IPS DF 4.7 (cell line): ENCODE data around the gene ICOS.

ENCODE experiments used
- DNase-seq: peaks from one replicate; pipeline ENCODE4 v3.0.0-alpha.2; 2013; ENCODE audit warnings: low spot score; ENCODE audit errors: extremely low read depth

Gene ICOS, protein sequence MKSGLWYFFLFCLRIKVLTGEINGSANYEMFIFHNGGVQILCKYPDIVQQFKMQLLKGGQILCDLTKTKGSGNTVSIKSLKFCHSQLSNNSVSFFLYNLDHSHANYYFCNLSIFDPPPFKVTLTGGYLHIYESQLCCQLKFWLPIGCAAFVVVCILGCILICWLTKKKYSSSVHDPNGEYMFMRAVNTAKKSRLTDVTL

DNA sequence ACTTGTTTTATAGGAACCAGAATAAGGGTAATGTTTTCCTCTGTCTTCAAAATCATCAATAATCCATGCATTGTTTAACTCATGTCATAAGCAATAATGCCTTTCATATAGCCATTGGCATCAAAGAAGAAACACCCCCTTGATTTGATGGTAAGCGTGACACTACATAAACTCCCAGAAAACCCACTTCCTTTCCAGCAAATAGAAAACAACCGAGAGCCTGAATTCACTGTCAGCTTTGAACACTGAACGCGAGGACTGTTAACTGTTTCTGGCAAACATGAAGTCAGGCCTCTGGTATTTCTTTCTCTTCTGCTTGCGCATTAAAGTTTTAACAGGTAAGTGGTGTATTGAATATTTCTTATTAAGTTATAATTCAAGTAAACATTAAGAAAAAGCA, at the start of gene ICOS:
Gene ICOS, plus strand, starts transcription at position 229 of the 400 bp plus-strand sequence. Its CDS starts 52 bp downstream, at position 281.
- no peak for DNase-seq

DNA sequence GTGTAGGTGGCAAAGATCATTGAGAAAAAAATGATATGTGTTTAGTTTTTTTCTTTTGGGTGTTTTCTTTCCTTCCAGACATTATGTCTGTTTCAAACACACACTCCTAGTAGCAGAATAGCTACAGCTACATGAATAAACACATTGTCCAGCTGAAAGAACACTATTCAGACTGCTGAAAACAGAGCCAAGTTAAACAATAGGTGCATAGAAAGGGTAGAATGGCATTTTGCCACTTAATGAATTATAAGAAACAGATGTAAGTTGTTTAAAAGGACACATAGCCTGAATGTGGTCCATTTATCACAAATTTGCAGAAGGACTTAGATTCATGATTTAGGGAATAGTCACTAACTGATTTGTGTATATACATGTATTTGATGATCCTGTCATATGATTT, 48.9 kb upstream of the ICOS start:
- no peak for DNase-seq

DNA sequence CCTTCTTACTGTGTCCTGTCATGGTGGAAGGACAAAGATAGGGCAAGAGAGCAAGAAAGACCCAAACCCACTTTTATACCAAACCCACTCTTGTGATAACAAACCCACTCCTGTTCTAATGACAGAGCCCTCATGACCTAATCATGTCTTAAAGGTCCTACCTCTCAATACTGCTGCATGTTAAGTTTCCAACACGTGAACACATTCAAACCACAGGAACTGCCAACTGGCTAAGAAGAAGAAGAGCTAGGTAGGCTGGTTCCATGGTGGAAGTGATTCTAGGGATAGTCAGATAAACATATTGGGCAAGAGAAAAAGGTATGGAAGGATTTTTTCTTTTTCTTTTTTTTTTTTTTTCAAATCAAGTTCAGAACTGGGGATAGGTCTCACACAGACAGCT, 47.0 kb upstream of the ICOS start:
- DNase-seq = no peak

DNA sequence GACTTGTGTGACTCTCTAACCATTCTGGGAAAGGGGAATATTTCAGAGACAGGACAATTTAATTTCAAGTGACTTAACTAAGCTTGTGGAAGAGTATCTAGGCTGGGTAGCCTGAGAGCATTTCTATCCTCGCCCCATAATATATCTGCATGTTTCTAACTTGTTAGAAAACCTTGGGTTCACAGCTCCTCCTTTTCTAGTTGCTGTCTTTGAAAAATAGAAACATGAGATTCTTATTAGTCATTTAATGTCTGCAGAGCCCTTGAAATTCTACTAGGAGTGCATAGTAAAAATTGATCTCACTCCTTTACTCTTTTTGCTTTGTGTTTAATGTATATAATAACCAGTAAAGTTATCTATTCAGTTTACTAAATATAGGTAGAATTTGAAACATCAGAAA, 46.6 kb upstream of the ICOS start:
- no peak for DNase-seq

DNA sequence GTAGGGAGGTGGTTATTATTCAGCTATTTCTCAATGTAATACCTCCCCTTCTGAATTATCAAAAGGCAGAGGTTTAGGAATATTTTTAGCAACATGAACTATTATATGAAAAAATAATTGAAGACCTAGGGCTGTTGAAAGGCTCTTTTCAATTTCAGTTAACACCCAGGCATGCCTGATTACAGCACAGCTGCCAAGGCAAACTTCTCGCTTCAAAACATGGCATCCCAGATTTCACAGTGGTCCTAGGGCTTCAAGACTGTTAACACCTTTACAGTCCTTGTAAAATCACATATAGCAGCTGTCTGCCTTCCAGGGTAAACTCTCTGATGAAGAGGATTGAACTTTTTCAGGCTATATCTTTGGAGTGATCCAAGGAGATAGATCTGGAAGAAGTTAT, 45.8 kb upstream of the ICOS start:
- no peak for DNase-seq

DNA sequence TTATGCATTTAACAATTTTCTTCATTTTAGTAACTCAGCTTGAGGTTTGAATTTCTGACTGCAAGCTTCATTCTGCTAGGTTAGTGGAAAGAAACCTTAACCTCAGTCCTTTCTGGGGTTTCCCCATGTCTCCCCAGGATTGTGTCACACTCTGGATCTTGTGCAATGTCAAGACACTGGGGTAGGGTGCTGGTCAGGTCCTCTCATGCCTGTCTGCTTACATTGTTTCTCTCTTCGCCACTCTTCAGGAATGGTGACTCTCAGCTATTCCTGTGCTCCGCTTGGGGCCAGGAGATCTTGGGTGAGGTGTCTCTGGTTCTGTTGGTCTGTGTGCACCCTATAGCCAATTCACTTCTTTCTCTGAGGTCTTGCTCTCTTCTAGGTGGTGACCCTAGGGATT, 45.1 kb upstream of the ICOS start:
- DNase-seq = no peak

DNA sequence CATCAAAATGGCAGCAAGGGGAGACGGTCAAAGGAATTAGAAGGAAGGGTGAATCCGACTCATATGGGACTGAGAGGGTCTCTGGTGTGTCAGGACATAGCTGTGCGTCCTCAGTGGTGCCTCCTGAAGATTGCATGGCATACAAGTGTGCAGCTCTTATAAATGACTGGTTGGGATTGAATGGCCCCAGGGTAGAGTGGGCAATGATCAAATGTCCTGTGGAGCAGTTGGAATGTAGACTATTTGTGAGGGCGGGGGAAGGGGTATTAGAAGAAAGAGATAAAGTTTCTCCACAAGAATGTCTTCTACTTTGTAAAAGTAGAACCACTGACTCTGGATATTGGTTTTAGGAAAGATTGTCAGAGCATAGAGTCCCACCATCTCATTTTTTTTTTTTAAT, 44.4 kb upstream of the ICOS start:
- no peak for DNase-seq

DNA sequence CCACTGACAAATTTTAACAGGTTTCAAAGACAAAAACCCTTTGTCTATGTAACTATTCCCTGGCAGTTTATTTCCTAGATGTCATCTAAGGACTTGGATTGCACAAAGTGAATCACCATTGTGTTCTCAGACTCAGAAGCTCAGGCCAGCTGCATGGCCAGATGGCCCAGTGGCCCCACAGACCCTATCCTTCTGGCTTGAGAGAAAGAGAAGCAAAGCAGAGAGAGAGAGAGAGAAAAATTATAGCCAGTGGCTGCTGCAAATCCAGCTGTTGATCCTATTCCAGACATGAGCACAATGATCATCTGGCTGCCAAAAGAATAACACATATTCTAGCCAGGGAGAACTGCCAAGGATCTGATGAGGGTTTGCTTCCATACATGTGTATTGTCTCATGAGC, 43.2 kb upstream of the ICOS start:
- DNase-seq = no peak

DNA sequence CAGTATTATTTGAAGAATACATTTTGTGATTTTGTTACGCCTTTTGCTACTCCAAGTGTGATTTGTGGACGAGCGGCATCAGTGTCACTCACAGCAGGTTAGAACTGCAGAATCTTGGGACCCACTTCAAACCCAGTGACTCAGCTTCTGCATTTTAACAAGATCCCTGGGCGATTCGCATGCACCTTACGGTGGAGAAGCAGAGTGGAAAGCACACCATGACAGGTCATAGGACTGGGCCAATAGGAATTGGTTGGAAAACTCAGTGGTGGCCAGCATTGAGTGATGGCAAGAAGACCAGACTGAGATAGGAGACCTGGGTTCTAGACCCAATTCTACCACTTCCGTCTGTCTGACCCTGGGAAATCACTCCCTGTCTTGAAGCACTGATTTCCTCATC, 42.7 kb upstream of the ICOS start:
- no peak for DNase-seq

DNA sequence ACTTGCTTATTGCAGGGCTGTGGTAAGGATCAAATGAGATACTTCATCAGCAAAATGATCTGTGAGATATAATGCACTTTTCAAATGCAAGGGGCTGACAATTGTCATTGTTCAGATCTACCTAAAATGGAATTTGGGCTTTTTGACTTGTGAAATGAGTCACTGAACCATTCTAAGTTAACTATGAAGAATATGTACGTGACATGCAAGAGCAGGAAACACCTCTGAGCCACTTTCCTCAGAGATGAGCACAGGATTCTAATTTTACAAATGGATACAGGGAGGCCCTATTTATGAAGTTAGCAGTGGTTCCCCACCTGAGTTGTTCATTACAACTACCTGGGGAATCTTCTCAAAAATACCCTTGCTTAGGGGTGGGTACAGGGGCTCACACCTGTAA, 42.3 kb upstream of the ICOS start:
- DNase-seq = no peak

DNA sequence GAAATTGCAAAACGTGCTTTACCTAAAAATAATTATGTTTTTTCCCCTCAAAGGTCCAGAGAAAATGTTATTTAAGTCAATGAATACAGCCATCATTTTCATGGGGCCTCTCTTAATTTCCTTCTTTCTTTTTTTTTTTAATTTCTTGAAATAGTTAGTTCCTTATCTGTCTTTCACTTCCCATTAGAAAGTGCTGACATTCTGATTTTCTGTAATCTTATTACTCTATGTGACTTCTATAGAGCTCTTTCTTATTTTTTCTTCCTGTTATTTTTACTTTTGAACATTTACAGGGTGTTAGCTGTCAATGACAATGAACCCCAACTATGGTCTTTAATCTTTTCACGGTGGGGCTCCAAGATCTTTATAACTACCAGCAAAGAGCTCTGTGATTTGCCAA, 39.0 kb upstream of the ICOS start:
- no peak for DNase-seq

DNA sequence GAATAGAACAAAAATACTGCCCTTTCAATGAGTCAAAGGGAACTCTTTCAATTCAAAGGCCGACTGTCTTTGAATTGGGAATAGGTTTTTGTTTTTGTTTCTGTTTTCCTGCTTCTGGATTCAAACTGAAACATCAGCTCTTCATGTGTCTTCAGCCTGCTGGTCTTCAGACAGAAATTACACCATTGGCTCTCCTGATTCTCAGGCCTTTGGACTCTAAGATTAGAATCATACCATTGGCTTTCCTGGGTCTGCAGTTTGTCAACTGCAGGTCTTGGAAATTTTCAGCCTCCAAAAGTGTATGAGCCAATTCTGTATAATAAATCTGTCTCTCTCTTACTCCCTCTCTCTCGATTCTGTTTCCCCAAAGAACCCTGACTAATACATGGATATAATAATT, 37.9 kb upstream of the ICOS start:
- no peak for DNase-seq

DNA sequence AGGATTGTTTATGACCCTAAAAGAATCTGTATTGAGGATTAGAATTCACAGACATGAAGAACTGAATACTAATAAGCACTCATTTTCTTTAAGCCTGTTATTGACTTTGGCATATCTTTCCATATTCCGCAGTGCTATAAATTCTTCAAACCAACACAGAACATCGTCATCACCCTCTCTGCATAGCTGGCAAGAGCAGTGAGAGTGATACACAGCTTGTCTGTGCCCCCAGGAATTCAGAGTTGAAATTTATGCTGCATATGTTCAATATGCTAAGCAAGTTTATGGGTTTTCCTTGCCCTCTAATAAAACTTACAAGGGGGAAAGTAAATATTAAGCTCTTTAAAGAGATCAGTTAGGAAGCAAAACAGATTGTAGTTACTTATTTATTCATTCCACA, 36.3 kb upstream of the ICOS start:
- no peak for DNase-seq

DNA sequence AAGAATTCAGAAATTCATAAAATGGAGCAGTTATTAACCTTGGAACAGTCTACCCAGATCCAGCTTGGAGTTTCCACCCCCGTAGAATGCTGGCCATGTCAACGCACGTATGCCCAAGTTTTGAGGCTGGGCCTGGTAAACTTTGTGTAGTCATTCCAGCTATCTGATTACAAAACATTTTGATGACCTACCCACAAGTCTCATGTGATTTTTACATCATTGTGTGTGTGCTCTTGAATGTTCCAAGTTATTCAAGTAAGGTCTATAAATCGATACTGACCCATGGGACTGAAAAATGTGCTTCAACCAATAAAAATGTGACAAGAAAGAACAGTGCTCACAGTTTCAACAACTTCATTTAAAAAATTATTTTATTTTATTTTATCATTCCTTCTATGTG, 32.5 kb upstream of the ICOS start:
- no peak for DNase-seq

DNA sequence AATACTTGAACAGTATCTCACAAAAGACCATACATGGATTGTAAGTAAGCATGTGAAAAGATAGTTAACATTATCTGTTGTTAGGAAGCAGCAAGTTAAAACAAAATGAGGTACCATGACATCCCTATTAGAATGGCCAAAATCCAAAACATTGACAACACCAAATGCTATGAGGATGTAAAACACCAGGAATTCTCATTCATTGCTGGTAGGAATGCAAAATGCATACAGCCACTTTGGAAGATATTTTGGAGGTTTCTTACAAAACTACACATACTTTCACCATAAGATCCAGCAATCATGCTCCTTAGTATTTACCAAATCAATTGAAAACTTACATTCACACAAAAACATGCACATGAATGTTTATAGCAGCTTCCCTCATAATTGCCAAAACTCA, 30.9 kb upstream of the ICOS start:
- DNase-seq = no peak

DNA sequence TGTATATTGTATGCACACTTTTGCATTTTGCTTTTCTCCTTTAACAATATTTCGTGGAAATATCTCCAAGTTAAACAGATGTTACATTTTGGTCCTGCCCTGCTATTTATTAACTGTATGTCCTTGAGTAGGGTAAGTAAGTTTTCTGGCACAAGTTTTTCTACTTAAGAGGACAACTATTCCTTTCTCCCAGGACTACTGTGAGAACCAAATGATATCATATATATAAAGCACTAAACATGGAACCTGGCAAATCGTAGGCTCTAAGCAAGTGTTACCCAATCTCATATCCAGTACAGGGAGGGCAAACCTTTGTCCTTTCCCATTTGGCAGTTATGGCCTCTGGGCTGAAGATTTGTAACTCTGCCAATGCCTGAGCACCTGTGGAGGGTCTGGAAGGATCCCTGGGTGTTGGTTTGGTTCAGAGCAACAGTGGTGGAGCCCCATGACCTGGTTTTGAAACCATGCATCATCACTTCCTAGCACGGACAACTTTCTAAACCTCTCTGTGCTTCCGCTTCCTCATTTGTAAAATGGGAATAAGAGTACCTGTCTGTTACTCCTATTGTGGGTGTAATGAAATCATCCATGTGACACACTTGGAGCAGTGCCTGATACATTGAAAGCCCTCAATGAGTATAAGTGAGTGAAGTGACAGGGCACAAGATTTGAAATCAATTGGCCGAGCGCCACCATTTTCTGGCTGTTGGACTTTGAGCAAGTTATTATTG, 28.3 kb upstream of the ICOS start:
- DNase-seq = no peak

DNA sequence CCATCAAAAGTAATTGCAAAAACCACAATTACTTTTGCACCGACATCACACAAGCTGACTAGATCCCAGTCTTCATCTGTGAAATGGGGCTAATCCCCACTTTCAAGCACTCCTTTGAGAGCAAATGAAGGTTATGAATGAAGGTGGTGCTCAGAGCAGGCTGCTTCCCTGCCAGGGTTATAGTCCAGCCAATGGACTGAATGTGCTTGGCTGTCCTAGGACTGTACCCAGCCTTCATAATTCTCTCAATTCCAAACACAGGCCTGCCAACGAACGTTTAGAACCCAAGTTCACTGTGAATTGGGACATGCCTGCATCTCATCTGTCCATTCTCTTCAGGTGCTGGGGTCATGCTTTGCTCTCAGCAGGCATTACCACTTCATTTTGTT, 27.8 kb upstream of the ICOS start:
- no peak for DNase-seq

DNA sequence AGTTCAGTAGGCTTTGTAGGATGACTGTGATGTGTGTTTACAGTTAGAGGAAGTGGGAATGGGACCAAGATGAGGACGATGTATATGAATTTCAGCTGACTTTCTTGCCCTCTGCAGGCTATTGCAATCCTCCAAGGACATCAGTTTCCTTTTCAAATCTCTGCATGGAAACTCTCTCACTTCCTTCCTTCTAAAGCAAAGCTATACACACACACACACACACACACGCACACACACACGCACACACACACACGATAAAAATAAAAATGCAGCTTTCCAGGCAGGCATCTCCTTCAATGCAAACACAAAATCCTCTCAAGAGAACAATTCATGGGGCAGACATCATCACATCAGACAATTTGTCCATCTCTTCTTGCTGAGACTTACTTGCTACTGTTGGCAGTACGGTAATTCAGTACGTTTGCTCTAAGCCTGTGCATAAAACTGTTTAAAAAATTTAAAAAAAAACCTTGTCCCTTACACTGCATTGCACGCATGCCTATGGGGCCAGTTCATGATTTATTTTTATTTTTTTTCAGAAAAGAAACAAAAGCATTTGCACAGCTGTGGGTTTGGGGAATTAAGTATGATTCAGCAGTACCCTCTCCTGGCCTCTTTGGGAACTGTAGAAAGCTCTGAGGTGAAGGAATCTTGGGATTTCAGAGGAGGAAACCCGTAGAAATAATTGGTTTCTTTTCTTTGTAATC, 27.1 kb upstream of the ICOS start:
- peak; percentile 14 for DNase-seq

DNA sequence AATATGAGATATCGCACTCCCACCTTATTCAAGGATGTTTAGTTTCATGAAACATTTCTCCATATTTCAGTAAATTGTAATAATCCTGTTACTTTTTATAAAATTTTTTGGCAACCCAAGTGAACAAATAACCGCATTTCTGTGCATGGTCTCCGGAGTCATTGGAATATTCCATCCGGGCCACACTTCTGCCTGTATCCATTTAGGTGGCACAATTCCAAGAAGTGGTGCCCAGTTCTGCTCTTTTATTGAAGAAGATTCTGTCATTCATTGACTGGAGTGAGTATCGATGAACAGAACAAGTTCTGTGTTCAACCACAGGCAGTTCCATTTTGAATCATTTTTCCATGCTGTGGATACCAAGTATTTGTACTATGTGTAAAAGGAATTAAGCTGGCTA, 26.6 kb upstream of the ICOS start:
- DNase-seq = no peak

DNA sequence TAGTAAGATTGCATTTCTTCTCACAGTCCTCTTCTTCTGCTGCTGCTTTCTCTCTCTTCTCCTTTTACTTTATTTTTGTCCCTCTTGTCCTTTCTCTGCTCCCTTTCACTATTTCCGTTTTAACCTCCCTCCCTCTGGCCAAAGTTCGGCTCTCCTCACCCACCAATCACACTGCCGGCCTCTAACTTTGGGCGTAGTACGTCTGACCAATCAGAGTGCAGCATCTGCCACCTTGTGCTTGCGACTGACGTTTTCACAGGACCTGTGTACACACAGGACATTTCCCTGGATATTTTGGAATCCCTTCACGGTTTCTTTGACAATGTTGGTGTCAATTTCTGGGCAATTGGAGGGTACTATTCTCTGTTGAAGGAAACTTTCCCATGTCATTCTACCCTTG, 22.6 kb upstream of the ICOS start:
- DNase-seq = no peak

DNA sequence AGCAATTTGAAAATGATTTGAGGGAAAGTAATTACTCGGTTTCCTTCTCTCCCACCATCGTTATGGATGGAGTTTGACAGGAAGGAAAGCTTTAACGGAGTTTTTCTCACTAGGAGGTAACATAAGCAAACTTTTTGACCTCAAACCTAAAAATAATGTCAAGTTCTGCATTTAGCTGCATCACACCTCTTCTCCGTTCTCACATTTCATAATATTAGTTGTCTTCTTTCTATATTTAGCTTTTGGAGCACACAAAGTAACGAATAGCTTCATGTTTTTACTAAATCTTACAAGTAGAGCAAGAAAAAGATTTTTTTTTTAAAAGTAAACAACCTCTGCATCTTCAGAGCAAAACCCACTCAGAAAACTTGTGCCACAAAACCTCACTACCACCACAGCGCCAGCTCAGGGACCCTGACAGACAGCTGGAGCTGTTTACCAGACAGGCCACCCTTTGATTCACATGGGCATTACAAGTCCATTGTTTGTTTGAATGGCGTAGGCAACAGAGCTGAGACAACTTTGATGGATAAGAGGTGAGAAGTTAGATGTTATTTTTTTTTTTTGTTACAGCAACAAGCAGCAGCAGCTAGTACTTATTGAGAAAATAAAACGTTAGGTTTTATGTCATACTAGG, 21.9 kb upstream of the ICOS start:
- no peak for DNase-seq

DNA sequence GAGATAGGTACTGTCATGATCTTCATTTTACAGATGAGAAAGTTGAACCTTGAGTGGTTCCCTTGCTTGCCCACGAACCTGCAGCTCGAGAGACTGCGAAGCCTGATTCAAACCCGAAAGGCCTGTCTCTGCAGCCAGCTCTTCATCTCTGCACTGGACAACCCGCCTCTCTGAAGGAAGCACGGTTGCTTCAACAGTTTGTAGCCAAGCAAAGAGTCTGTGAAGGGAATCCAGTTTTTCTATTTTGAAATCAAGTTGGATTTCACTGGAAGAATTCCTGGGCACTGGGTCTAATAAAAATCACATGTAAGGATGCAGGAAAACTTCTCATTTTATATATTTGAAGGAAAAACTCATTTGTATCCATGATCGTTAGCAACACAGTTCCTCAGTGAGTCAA, 21.3 kb upstream of the ICOS start:
- DNase-seq = no peak
